Activated B cell treated with CpG ODN at 0.5 μM for 24 hours (primary cell): ENCODE measurements around the gene NELL2. TPM values are rescaled to one million over a fixed set of nuclear protein-coding genes. Genes with fewer than 3 reads are reported as not detected.

ENCODE experiments used
- ATAC-seq: fragments of 200-7000 bp; cut with Tn5 transposase; one replicate; pipeline ENCODE4 v1.10.0; 2021; ENCODE audit warnings: low read depth, mild to moderate bottlenecking, moderate library complexity
- CTCF ChIA-PET: fragments of 350-600 bp; sonication (Branson Sonifier 250); formaldehyde crosslinking; loops from one replicate; lab custom pipeline; 2021; ENCODE audit warnings: antibody characterized with exemption; lab: Charles Lee
- POLR2A ChIA-PET: fragments of 350-600 bp; sonication (Branson Sonifier 250); formaldehyde crosslinking; loops from one replicate; lab custom pipeline; 2021; ENCODE audit warnings: antibody characterized with exemption; lab: Charles Lee
- DNase-seq: peaks from one replicate; pipeline ENCODE4 v3.0.0; 2022
- H3K27ac Mint-ChIP-seq: one replicate; pipeline ENCODE4 v1.8.0; 2020; ENCODE audit warnings: mixed read lengths
- H3K27me3 Mint-ChIP-seq: one replicate; pipeline ENCODE4 v1.8.0; 2021; ENCODE audit warnings: mixed read lengths
- H3K36me3 Mint-ChIP-seq: one replicate; pipeline ENCODE4 v1.8.0; 2021; ENCODE audit warnings: low read depth, mixed read lengths
- H3K4me1 Mint-ChIP-seq: one replicate; pipeline ENCODE4 v1.8.0; 2021; ENCODE audit warnings: mixed read lengths
- H3K4me3 Mint-ChIP-seq: one replicate; pipeline ENCODE4 v1.8.0; 2020; ENCODE audit warnings: mild to moderate bottlenecking, mixed read lengths
- H3K9me3 Mint-ChIP-seq: one replicate; pipeline ENCODE4 v1.8.0; 2020; ENCODE audit warnings: mixed read lengths
- intact Hi-C: fragments of 100-400 bp; cut with micrococcal nuclease; formaldehyde crosslinking; loops from one replicate; pipeline ENCODE4 v1.15.1; 2024
- total RNA-seq: library from RNA; stranded (reverse); gene quantifications from 2 replicates; pipeline ENCODE4 v1.2.3, GENCODE V29; 2022
- TF ChIP-seq, protein P1 (sequence below): fragments of 200-600 bp; IDR thresholded peaks from one replicate; pipeline ENCODE4 v1.8.0; 2022; ENCODE audit warnings: antibody characterized with exemption, mild to moderate bottlenecking

Gene NELL2
- total RNA-seq, 1 donor from 2014 or later, result not detected

DNA sequence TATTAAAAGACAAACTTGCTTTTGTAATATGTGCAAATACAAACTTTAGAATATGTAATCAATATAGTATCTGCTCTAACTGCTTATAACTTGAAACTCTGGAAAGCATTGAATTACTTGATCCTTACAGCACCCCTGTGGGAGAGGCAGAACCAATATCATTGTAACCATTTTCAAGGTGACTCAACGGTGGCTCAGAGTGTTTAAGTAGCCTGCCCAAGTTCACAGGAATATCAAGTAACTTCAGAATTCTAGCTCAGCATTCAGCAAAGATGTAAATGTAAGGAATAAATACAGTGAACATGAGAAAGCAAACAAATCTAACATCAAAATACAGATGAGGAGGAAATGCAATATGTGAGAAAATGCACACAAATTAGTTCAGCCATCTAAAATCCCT lies 264.6 kb downstream of the NELL2 start:
- POLR2A ChIA-PET, result interaction anchor here (0.6 kb wide), 1 partner anchor 14 kb away, joined by 5 read pairs; no protein-coding TSS in a partner anchor
- CTCF ChIA-PET, result no interaction called here
- Mint-ChIP-seq H3K9me3 (no peaks in the 10 kb centered on the region), H3K4me1 (no peaks in the 10 kb centered on the region), H3K27me3 (no peaks in the 10 kb centered on the region), H3K4me3 (no peak overlapping the region), H3K27ac (no peak overlapping the region), H3K36me3 (no peaks in the 10 kb centered on the region)
- TF ChIP-seq, protein P1, sequence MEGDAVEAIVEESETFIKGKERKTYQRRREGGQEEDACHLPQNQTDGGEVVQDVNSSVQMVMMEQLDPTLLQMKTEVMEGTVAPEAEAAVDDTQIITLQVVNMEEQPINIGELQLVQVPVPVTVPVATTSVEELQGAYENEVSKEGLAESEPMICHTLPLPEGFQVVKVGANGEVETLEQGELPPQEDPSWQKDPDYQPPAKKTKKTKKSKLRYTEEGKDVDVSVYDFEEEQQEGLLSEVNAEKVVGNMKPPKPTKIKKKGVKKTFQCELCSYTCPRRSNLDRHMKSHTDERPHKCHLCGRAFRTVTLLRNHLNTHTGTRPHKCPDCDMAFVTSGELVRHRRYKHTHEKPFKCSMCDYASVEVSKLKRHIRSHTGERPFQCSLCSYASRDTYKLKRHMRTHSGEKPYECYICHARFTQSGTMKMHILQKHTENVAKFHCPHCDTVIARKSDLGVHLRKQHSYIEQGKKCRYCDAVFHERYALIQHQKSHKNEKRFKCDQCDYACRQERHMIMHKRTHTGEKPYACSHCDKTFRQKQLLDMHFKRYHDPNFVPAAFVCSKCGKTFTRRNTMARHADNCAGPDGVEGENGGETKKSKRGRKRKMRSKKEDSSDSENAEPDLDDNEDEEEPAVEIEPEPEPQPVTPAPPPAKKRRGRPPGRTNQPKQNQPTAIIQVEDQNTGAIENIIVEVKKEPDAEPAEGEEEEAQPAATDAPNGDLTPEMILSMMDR, result no peak
- ATAC-seq (no peak), DNase-seq (no peak)
- intact Hi-C loops, result no loop called here

DNA sequence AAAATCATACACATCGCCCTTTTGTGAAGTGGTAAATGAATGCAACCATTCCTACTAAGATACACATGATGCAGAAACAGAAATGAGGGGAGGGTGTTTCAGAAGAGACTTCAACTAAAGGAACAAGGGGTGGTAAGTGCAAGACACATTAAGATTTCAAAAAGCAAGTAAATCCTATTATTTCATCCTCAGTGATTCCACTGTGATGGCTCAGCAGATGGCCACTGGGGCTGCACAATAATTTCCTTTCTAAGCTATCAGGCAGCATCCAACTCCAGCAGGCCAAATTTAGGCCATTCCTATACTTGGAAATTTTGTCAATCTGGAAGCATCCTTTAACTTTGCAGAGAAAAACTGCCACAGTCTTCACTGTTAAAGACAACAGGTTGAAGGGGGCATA lies 272.4 kb downstream of the NELL2 start:
- intact Hi-C loops, result no loop called here
- Mint-ChIP-seq H3K4me3 (no peak overlapping the region), H3K27ac (no peak overlapping the region), H3K4me1 (no peaks in the 10 kb centered on the region), H3K36me3 (no peaks in the 10 kb centered on the region), H3K27me3 (no peaks in the 10 kb centered on the region), H3K9me3 (no peaks in the 10 kb centered on the region)
- ATAC-seq, result no peak
- no peak for DNase-seq
- TF ChIP-seq, protein P1, result no peak
- CTCF ChIA-PET, result no interaction called here
- POLR2A ChIA-PET, result no interaction called here

DNA sequence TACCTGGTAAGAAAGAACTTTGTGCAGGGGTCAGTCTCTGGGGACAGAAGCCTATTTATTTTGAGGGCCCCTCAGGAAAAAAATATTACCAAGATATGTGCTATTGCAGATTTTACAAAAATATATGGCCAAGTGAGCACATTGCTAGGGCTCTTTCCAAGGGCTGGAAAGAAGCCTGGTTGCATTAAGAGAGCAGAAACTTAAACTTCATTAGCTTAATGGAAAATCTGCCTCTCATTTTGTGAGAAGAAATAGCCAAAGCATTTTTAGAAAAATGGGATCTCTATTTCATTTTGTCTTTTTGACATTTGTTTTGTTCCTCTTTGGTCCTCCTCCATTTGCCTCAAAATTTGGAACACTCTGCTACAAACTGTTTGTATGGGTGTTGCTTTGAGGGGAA lies 283.5 kb downstream of the NELL2 start:
- intact Hi-C loops, result no loop called here

DNA sequence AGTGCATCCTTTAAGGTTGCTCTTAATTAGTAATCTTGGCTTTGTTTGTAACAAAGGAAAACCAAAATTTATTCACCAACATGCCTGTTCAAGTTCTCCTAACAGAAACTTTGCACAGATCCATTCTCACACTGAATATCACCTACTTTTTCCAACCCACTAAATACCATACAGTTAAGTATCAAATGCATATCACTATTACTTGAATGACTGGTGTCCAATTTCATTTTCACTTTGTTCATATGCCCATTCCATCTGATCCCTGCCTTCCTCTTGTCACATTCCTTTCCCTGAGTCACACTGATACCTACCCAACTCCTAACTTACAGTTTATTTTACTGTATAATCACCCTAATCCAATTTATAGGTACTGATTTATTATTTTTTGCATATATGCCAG lies 286.4 kb downstream of the NELL2 start:
- intact Hi-C loops, result no loop called here
- CTCF ChIA-PET, result no interaction called here
- no peak overlapping the region for H3K4me3 Mint-ChIP-seq

More for the DNA sequence above, 283.5 kb downstream of the NELL2 start:
- no peak for DNase-seq
- no peak for ATAC-seq
- Mint-ChIP-seq H3K9me3 (no peaks in the 10 kb centered on the region), H3K27ac (no peak overlapping the region), H3K4me3 (no peak overlapping the region), H3K36me3 (no peaks in the 10 kb centered on the region), H3K27me3 (no peaks in the 10 kb centered on the region), H3K4me1 (no peaks in the 10 kb centered on the region)
- CTCF ChIA-PET, result no interaction called here
- POLR2A ChIA-PET, result no interaction called here
- TF ChIP-seq, protein P1, result no peak

DNA sequence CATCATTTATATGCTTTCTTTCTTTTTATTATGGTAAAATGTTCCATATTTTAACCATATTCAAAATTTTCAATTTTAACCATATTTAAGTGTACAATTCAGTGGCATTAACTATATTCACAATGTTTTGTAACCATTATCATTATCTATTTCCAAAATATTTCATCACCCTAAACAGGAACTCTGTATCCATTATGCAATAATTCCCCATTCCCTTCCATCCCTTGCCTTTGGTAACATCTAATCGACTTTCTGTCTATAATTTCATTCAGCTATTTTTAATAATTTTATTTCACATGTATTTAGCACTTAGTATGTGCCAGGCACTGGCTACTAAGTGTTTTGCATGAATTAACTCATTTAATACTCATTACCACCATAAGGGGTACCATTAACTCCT lies 287.5 kb downstream of the NELL2 start:
- ChIA-PET CTCF (no interaction called here), POLR2A (no interaction called here)
- no peak for ATAC-seq
- intact Hi-C loops, result no loop called here
- Mint-ChIP-seq H3K36me3 (no peaks in the 10 kb centered on the region), H3K27me3 (no peaks in the 10 kb centered on the region), H3K4me3 (no peak overlapping the region), H3K9me3 (no peaks in the 10 kb centered on the region), H3K4me1 (no peaks in the 10 kb centered on the region), H3K27ac (no peak overlapping the region)
- no peak for DNase-seq
- TF ChIP-seq, protein P1, result no peak

More for the DNA sequence above, 286.4 kb downstream of the NELL2 start:
- H3K4me1 Mint-ChIP-seq, result no peaks in the 10 kb centered on the region
- no peaks in the 10 kb centered on the region for H3K36me3 Mint-ChIP-seq
- H3K27ac Mint-ChIP-seq, result no peak overlapping the region
- no peaks in the 10 kb centered on the region for H3K27me3 Mint-ChIP-seq
- no peaks in the 10 kb centered on the region for H3K9me3 Mint-ChIP-seq
- TF ChIP-seq, protein P1, result no peak
- DNase-seq (no peak), ATAC-seq (no peak)
- POLR2A ChIA-PET, result no interaction called here
